GM18505 (cell line): ENCODE data around the gene ALDH1L1.

Experiments used
- ATAC-seq: cut with Tn5 transposase; IDR thresholded peaks from one replicate; pipeline ENCODE4 v1.9.1; 2021; ENCODE audit not compliant: unreplicated experiment
- POLR2A ChIP-seq: IDR thresholded peaks from 4 replicates; pipeline ENCODE4 v1.6.1; 2011; ENCODE audit warnings: borderline replicate concordance; ENCODE audit not compliant: insufficient read depth, insufficient read length; ENCODE audit errors: extremely low read depth

ALDH1L1 gene

DNA sequence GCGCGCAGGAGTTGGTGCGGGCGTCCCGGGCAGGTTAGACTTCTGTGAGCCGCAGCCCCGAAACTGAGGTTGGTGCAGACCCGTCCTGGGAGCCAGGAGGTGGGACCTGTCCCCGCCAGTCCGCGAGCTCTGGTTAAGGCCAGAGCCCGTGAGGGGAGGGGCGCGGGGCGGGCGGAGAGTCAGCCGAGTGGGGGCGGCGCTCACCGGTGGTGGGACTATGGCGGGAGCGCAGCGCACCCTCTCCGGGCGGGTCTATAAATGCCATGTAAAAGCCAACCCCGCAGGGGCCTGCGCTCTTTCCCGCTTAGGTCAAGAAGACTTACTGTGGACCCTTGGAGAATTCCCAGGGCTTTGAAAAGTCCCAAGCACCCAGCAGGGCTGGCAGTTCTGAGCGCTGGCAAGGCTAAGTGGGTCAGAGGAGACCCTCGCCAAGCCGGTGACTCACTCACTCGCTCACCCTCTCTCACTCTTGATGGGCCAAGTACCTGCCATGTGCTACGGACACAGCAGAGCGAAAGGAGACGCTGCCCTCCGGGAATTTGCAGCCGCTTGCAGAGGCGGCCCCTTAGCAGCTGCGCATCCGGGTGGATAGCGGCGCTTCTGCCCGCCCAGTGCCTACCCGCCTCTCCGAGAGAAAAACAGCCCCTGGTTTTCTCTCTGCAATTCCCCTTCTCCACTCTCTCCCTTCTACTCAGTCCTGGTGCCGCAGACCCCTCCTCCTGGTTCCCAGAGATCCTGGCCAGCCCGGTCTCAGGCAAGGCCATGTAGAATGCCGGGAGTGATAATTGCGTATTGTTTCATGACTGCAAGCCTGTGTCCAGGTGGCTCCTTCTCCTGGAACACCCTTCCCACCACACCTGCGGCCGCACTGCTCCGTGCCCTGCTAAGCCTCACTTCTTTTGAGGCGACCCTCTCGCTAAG, at the start of gene ALDH1L1:
Gene ALDH1L1, minus strand, starts transcription at position 110 of the 921 bp plus-strand sequence. CDS start 19,607 bp downstream, outside the sequence.
- no peak for TF ChIP-seq POLR2A
- ATAC-seq: no peak

GRCh38 chr3:126226374-126226773, 46.0 kb upstream of the ALDH1L1 start:
- TF ChIP-seq POLR2A: no peak
- ATAC-seq: no peak

DNA sequence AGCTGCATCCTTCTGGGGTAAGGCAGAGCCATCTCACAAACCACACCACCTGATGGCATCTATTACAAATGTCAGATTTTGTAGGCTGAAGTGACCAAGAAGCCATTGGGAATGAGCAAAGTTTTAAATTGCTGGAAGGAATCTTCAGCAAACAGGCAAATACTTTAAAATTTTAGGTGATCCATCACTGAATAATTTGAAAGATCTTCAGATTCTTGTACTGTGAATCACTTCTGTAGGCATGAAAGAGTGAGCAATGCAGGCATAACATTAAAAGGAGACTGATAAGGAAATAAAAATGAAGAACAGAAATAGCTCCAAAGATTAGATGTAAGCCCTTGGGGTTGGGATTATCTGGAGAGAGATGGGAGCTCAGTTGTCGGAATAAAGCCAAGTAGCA, 36.0 kb upstream of the ALDH1L1 start:
- no peak for TF ChIP-seq POLR2A
- no peak for ATAC-seq

DNA sequence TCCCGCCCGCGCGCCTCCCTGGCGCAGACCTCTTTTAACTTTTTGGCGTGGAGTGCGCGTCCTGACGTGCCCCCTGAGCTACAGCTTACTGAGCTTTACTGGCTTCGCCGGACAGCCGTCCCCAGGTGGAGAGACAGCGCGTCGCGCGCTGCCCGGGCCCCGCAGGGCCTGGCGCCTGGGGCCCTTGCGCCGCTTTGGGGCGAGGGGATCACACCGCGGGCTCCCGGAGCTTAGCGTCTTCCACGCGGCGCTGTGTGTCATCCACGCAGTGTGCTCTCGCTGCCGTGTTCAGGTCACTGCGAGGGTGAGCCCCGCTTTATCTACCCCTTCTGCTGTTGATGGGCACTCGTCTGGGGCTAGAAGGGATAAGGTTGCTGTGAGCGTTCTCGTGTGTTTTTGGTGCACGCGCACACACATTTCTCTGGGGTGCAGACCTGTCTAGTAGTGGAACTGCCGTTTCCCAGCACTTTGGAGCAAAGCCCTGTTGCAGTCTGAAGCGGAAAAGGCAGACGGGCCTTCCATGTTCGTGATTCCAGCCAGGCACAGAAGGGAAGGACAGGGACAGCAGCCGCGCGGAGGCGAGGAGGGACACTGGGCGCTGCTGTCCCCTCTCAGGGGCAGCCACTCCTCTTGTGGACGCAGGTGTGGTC, 33.1 kb upstream of the ALDH1L1 start:
- TF ChIP-seq POLR2A: no peak
- ATAC-seq: no peak

DNA sequence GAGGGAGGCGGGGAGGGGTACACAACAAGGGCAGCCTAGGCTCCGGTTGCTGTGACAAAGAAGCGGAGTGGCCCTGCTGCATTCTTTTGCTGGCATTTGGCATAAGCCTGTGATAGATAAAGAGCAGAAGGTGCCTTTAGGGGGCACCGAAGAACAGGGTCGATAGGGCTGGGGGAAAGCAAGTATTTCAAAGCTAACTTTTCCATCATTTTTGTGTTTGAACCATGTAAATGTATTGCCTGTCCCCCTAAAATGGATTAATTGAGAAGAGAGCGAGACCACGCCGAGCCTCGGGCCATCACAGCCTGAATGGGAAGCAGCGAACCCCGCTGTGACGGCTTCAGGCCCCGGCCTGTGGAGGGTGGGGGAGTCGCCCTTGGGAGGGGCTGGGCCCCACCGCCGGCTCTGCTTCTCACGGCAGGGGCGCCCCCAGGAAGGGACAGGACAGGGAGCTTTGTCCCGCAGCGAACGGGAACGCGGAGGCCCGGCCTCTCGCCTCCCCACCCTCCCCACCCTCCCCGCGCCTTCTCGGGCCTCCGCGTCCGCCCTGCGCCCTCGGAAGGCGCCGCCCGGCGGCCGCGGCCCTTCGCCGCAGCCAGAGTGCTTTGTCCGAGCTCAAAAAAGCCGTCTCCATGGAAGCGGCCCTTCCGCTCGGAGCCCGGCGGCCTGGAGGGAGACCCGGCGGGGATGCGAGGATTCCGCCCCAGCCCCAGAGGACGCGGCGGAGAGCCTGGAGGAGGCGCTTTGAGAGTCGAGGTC, 32.4 kb upstream of the ALDH1L1 start:
- no peak for TF ChIP-seq POLR2A

DNA sequence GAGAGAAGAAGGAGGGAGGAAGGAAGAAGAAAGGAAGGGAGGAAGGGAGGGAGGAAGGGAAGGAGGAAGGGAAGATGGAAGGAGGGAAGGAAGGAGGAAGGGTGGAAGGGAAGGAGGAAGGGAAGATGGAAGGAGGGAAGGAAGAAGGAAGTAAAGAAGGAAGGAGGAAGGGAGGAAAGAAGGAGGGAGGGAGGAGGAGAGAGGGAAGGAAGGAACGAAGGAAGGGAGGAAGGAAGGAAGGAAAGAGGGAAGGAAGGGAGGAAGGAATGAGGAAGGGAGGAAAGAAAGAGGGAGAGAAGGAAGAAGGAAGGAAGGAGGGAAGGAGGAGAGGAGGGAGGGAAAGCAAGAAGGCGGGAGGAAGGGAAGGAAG, 31.8 kb upstream of the ALDH1L1 start:
- no peak for ATAC-seq
- TF ChIP-seq POLR2A: no peak

More for the DNA sequence above, 32.4 kb upstream of the ALDH1L1 start:
- no peak for ATAC-seq

DNA sequence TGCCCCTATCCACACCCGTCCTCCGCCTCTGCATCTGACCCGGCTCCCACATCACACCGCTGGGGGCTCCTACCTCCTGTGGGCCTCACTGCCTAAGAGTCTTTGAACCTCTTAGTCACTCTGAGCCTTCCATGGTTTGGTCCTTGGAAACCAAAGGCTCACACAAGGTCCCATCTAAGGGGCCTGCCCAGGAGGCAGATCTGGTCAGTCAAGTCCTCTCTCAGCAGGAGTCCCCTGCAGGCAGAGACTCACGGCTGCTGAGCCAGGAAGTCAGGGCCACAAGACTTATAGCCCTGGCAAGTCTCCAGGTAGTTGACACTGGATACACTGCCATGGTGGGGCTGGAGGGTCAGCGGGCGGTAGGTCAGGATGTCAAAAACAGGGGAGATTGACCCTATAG, 31.2 kb upstream of the ALDH1L1 start:
- ATAC-seq: no peak
- TF ChIP-seq POLR2A: no peak

GRCh38 chr3:126210606-126211005, 30.2 kb upstream of the ALDH1L1 start:
- no peak for TF ChIP-seq POLR2A
- ATAC-seq: no peak

GRCh38 chr3:126209741-126210140, 29.4 kb upstream of the ALDH1L1 start:
- no peak for ATAC-seq

GRCh38 chr3:126208606-126209256, 28.3 kb upstream of the ALDH1L1 start:
- no peak for TF ChIP-seq POLR2A
- no peak for ATAC-seq

More at GRCh38 chr3:126209741-126210140, 29.4 kb upstream of the ALDH1L1 start:
- TF ChIP-seq POLR2A: no peak

- no peak for ATAC-seq
Measured at GRCh38 chr3:126208182-126208581, 27.8 kb upstream of the ALDH1L1 start.

GRCh38 chr3:126207166-126207565, 26.8 kb upstream of the ALDH1L1 start:
- no peak for ATAC-seq
- TF ChIP-seq POLR2A: no peak

More at GRCh38 chr3:126208182-126208581, 27.8 kb upstream of the ALDH1L1 start:
- TF ChIP-seq POLR2A: no peak
